GM23338 (cell line): ENCODE data around the gene PTPRB. TPM values are rescaled to one million over a fixed set of nuclear protein-coding genes. Genes with fewer than 3 reads are reported as not detected.

ENCODE experiments used
- CREB1 ChIP-seq: fragments of 250-450 bp; sonication (Bioruptor Pico); IDR thresholded peaks from 2 replicates; pipeline ENCODE4 v1.5.0; 2020; ENCODE audit warnings: low read depth, mild to moderate bottlenecking, moderate library complexity
- EZH2 ChIP-seq: fragments of 200-600 bp; sonication (generic); IDR thresholded peaks from one replicate; pipeline ENCODE4 v1.8.0; 2017; ENCODE audit warnings: antibody characterized with exemption, mild to moderate bottlenecking, low read depth; ENCODE audit not compliant: unreplicated experiment
- EZH2phosphoT487 ChIP-seq: fragments of 200-600 bp; sonication (generic); IDR thresholded peaks from one replicate; pipeline ENCODE4 v1.8.1; 2018; ENCODE audit warnings: antibody characterized with exemption; ENCODE audit not compliant: unreplicated experiment
- JUNB ChIP-seq: IDR thresholded peaks from one replicate; pipeline ENCODE4 v1.6.1; 2016; ENCODE audit warnings: antibody characterized with exemption; ENCODE audit not compliant: unreplicated experiment
- NANOG ChIP-seq: IDR thresholded peaks from 2 replicates; pipeline ENCODE4 v1.6.1; 2016; ENCODE audit warnings: antibody characterized with exemption, borderline replicate concordance
- POLR2AphosphoS5 ChIP-seq: IDR thresholded peaks from 2 replicates; pipeline ENCODE4 v1.6.1; 2016; ENCODE audit warnings: antibody characterized with exemption, low read depth
- STAT1 ChIP-seq: IDR thresholded peaks from one replicate; pipeline ENCODE4 v1.6.1; 2016; ENCODE audit warnings: antibody characterized with exemption; ENCODE audit not compliant: unreplicated experiment
- ZNF331 ChIP-seq: fragments of 250-450 bp; sonication (Bioruptor Pico); IDR thresholded peaks from 2 replicates; pipeline ENCODE4 v1.5.0; 2020; ENCODE audit warnings: low read depth, mild to moderate bottlenecking, moderate library complexity
- ZNF462 ChIP-seq: fragments of 250-450 bp; sonication (Bioruptor Pico); IDR thresholded peaks from 2 replicates; pipeline ENCODE4 v1.5.0; 2020; ENCODE audit warnings: mild to moderate bottlenecking, moderate library complexity
- polyA plus RNA-seq: library from polyadenylated mRNA; unstranded; fragments of >200 nt; fragmentation: Nextera tagmentation; extraction: Ambion mirVana; gene quantifications from 2 replicates; pipeline ENCODE4 v1.2.1, GENCODE V29; 2016
- total RNA-seq: library from RNA; depleted of rRNA; stranded (reverse); fragments of >200 nt; shearing (Covaris generic); gene quantifications from 2 replicates; pipeline ENCODE4 v1.2.3, GENCODE V29; 2014
- TF ChIP-seq, protein P1 (sequence below), 2 experiments: fragments of 200-600 bp in 1 of 2; sonication (generic) in 1 of 2; conservative IDR thresholded peaks; 2 replicates each; pipeline versions ENCODE4 v1.5.1 to v1.6.1; 2016 to 2017; ENCODE audit warnings: antibody characterized with exemption in 2 of 2, low read depth in 2 of 2, mild to moderate bottlenecking in 2 of 2, moderate library complexity in 1 of 2
- TF ChIP-seq, protein P2 (sequence below): IDR thresholded peaks from 2 replicates; pipeline ENCODE4 v1.6.1; 2016; ENCODE audit warnings: antibody characterized with exemption

Gene PTPRB
- total and polyA plus RNA-seq, 2 experiments from 2014 or later: 0.13 to 1.7 TPM

GRCh38 chr12:70551731-70552130, 85.5 kb downstream of the PTPRB start (continued):
- no peak for TF ChIP-seq ZNF462
- TF ChIP-seq, protein P1, sequence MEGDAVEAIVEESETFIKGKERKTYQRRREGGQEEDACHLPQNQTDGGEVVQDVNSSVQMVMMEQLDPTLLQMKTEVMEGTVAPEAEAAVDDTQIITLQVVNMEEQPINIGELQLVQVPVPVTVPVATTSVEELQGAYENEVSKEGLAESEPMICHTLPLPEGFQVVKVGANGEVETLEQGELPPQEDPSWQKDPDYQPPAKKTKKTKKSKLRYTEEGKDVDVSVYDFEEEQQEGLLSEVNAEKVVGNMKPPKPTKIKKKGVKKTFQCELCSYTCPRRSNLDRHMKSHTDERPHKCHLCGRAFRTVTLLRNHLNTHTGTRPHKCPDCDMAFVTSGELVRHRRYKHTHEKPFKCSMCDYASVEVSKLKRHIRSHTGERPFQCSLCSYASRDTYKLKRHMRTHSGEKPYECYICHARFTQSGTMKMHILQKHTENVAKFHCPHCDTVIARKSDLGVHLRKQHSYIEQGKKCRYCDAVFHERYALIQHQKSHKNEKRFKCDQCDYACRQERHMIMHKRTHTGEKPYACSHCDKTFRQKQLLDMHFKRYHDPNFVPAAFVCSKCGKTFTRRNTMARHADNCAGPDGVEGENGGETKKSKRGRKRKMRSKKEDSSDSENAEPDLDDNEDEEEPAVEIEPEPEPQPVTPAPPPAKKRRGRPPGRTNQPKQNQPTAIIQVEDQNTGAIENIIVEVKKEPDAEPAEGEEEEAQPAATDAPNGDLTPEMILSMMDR (conservative IDR thresholded peaks at IDR 0.05; ENCODE audit: low read depth in 2 of 2): no peak
- no peak for TF ChIP-seq STAT1
- TF ChIP-seq CREB1 (CRISPR knock-in tag): no peak
- TF ChIP-seq JUNB: no peak
- TF ChIP-seq ZNF331 (CRISPR knock-in tag): no peak
- no peak for TF ChIP-seq NANOG
- TF ChIP-seq EZH2phosphoT487: no peak
- TF ChIP-seq, protein P2, sequence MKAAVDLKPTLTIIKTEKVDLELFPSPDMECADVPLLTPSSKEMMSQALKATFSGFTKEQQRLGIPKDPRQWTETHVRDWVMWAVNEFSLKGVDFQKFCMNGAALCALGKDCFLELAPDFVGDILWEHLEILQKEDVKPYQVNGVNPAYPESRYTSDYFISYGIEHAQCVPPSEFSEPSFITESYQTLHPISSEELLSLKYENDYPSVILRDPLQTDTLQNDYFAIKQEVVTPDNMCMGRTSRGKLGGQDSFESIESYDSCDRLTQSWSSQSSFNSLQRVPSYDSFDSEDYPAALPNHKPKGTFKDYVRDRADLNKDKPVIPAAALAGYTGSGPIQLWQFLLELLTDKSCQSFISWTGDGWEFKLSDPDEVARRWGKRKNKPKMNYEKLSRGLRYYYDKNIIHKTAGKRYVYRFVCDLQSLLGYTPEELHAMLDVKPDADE: no peak
- TF ChIP-seq POLR2AphosphoS5: no peak
- TF ChIP-seq EZH2: no peak
